Panc1 (cell line): ENCODE measurements around the gene SLC25A46.

Source experiments
- CTCF ChIP-seq: fragments of 450-650 bp; IDR thresholded peaks from 2 replicates; pipeline ENCODE4 v1.5.1; 2017; ENCODE audit warnings: mild to moderate bottlenecking
- POLR2AphosphoS5 ChIP-seq: IDR thresholded peaks from 2 replicates; pipeline ENCODE4 v1.6.1; 2012; ENCODE audit warnings: mild to moderate bottlenecking, low read depth, low read length, moderate library complexity
- REST ChIP-seq, 2 experiments: IDR thresholded peaks; 2 replicates each; pipeline ENCODE4 v1.6.1; 2011 to 2012; ENCODE audit warnings: low read depth in 2 of 2, control low read depth in 1 of 2, low read length in 1 of 2, mild to moderate bottlenecking in 1 of 2, moderate library complexity in 1 of 2; ENCODE audit not compliant: insufficient read depth in 1 of 2

GRCh38 chr5:110727025-110727314 is 11.8 kb upstream of the SLC25A46 start:
- TF ChIP-seq CTCF (peak; percentile 29; the same call in 1 of the 2 replicates), REST (IDR thresholded peaks at IDR 0.05; ENCODE audit: insufficient read depth in 1 of 2, low read depth in 2 of 2, low read length in 1 of 2) (no peak), POLR2AphosphoS5 (no peak)
